ENCODE results near the gene KCNA5.

Gene KCNA5

GRCh38 chr12:5064913-5065490, 21.3 kb downstream of the KCNA5 start:
- DNase-seq (ENCODE audit: low read depth): no peak

GRCh38 chr12:5066251-5066650, 22.6 kb downstream of the KCNA5 start:
- DNase-seq (ENCODE audit: low read depth): no peak

- DNase-seq (ENCODE audit: low read depth): no peak
These were observed 24.4 kb downstream of the KCNA5 start for GRCh38 chr12:5068126-5068525.

- no peak for DNase-seq (ENCODE audit: low read depth)
These were observed 24.9 kb downstream of the KCNA5 start for GRCh38 chr12:5068619-5069018.

- DNase-seq (ENCODE audit: low read depth): no peak
These were observed 26.4 kb downstream of the KCNA5 start for GRCh38 chr12:5070090-5070489.

GRCh38 chr12:5071496-5071895, 27.8 kb downstream of the KCNA5 start:
- DNase-seq (ENCODE audit: low read depth): no peak

GRCh38 chr12:5072311-5072710, 28.6 kb downstream of the KCNA5 start:
- DNase-seq (ENCODE audit: low read depth): no peak

- no peak for DNase-seq (ENCODE audit: low read depth)
These were observed 29.4 kb downstream of the KCNA5 start for GRCh38 chr12:5073054-5073453.

GRCh38 chr12:5073853-5074252, 30.2 kb downstream of the KCNA5 start:
- no peak for DNase-seq (ENCODE audit: low read depth)

- DNase-seq (ENCODE audit: low read depth): no peak
These were observed 33.1 kb downstream of the KCNA5 start for GRCh38 chr12:5076761-5077160.

GRCh38 chr12:5078423-5078822, 34.7 kb downstream of the KCNA5 start:
- DNase-seq (ENCODE audit: low read depth): no peak

GRCh38 chr12:5081016-5081415, 37.3 kb downstream of the KCNA5 start:
- no peak for DNase-seq (ENCODE audit: low read depth)

- no peak for DNase-seq (ENCODE audit: low read depth)
These were observed 40.5 kb downstream of the KCNA5 start for GRCh38 chr12:5083955-5084849.

GRCh38 chr12:5085896-5086295, 42.2 kb downstream of the KCNA5 start:
- DNase-seq (ENCODE audit: low read depth): no peak

- no peak for DNase-seq (ENCODE audit: low read depth)
These were observed 44.3 kb downstream of the KCNA5 start for GRCh38 chr12:5087831-5088554.

GRCh38 chr12:5088586-5089264, 45.0 kb downstream of the KCNA5 start:
- no peak for DNase-seq (ENCODE audit: low read depth)

GRCh38 chr12:5094551-5094950, 50.9 kb downstream of the KCNA5 start:
- no peak for DNase-seq (ENCODE audit: low read depth)

GRCh38 chr12:5094986-5095385, 51.3 kb downstream of the KCNA5 start:
- DNase-seq (ENCODE audit: low read depth): no peak
